K562 (cell line): Measurements from ENCODE around the gene ZNF593OS. TPM values are rescaled to one million over a fixed set of nuclear protein-coding genes. Genes with fewer than 3 reads are reported as not detected.

Experiments used
- ASH1L ChIP-seq: fragments of 450-650 bp; IDR thresholded peaks from 2 replicates; pipeline ENCODE4 v1.6.1; 2018; ENCODE audit warnings: borderline replicate concordance, mild to moderate bottlenecking, low read depth; ENCODE audit not compliant: partially characterized antibody
- C11orf30 ChIP-seq: fragments of 450-650 bp; IDR thresholded peaks from 2 replicates; pipeline ENCODE4 v1.6.1; 2016; ENCODE audit warnings: low read depth, mild to moderate bottlenecking
- ETS2 ChIP-seq: IDR thresholded peaks from 2 replicates; pipeline ENCODE4 v1.6.1; 2016; ENCODE audit warnings: borderline replicate concordance, missing genetic modification characterization, mild to moderate bottlenecking, moderate library complexity, missing compliant biosample characterization; ENCODE audit not compliant: poor library complexity, severe bottlenecking
- ETV1 ChIP-seq: fragments of 450-650 bp; conservative IDR thresholded peaks from 2 replicates; pipeline ENCODE4 v1.6.1; 2016; ENCODE audit warnings: missing genetic modification characterization, control low read depth, low read depth, missing compliant biosample characterization
- KAT8 ChIP-seq: fragments of 450-650 bp; IDR thresholded peaks from 2 replicates; pipeline ENCODE4 v1.6.1; 2016; ENCODE audit warnings: low read depth, mild to moderate bottlenecking
- KLF6 ChIP-seq: fragments of 250-450 bp; sonication (Bioruptor Pico); IDR thresholded peaks from 2 replicates; pipeline ENCODE4 v1.4.0; 2020; ENCODE audit warnings: mild to moderate bottlenecking, moderate library complexity, borderline replicate concordance
- L3MBTL2 ChIP-seq: fragments of 450-650 bp; IDR thresholded peaks from 2 replicates; pipeline ENCODE4 v1.6.1; 2016; ENCODE audit warnings: mild to moderate bottlenecking, moderate library complexity
- MIER1 ChIP-seq: fragments of 450-650 bp; IDR thresholded peaks from 2 replicates; pipeline ENCODE4 v1.6.1; 2016; ENCODE audit warnings: antibody characterized with exemption, mild to moderate bottlenecking, low read depth
- RCOR1 ChIP-seq, 2 experiments: IDR thresholded peaks; 2 replicates each; pipeline ENCODE4 v1.6.1; 2012; ENCODE audit warnings: low read depth in 2 of 2, low read length in 2 of 2, borderline replicate concordance in 1 of 2, improper control_type of control experiment in 1 of 2
- SMARCA4 ChIP-seq: fragments of 450-650 bp; IDR thresholded peaks from 2 replicates; pipeline ENCODE4 v1.6.1; 2016
- SMC3 ChIP-seq: conservative IDR thresholded peaks from 2 replicates; pipeline ENCODE4 v1.6.1; 2011; ENCODE audit warnings: low read depth, low read length, improper control_type of control experiment; ENCODE audit not compliant: insufficient read depth
- SNRNP70 ChIP-seq: fragments of 200-400 bp; formaldehyde crosslinking; optimal IDR thresholded peaks from 2 replicates; pipeline ENCODE3; 2017; ENCODE audit warnings: low read depth, low read length
- TCF7L2 ChIP-seq: fragments of 150-350 bp; IDR thresholded peaks from 2 replicates; pipeline ENCODE4 v1.6.1; 2016; ENCODE audit warnings: low read depth, mild to moderate bottlenecking, low read length, moderate library complexity
- TOE1 ChIP-seq, 2 experiments: fragments of 450-650 bp in 1 of 2; sonication (generic) in 1 of 2; formaldehyde crosslinking in 1 of 2; IDR thresholded peaks; 2 replicates each; pipeline versions ENCODE4 v1.7.1 to v1.8.0; 2016 to 2022; ENCODE audit warnings: borderline replicate concordance in 2 of 2, mild to moderate bottlenecking in 2 of 2, antibody characterized with exemption in 1 of 2, inconsistent platforms in 1 of 2, low read depth in 1 of 2, missing genetic modification reagents in 1 of 2, moderate library complexity in 1 of 2
- ZEB2 ChIP-seq: fragments of 450-650 bp; IDR thresholded peaks from 2 replicates; pipeline ENCODE4 v1.6.1; 2016
- ZKSCAN3 ChIP-seq: fragments of 250-450 bp; sonication (Bioruptor Pico); IDR thresholded peaks from 2 replicates; pipeline ENCODE4 v1.4.0; 2020
- ZNF766 ChIP-seq: fragments of 200-800 bp; sonication (Bioruptor generic); conservative IDR thresholded peaks from 2 replicates; pipeline ENCODE4 v1.6.1; 2016; ENCODE audit warnings: missing genetic modification characterization, missing compliant biosample characterization
- polyA plus RNA-seq, 8 experiments: library from polyadenylated mRNA; depleted of rRNA in 4 of 8; stranded (reverse) in 5 of 8; unstranded in 3 of 8; fragments of >200 nt; fragmentation: Nextera tagmentation in 2 of 8; fragmentation: Illumina TruSeq in 1 of 8; extraction: Ambion mirVana in 2 of 8; extraction: Trizol in 1 of 8; gene quantifications; 2 replicates each; pipeline versions ENCODE4 v1.2.1 to v1.2.3, GENCODE V29; 2011 to 2014; ENCODE audit warnings: inconsistent platforms in 1 of 8, missing spikeins in 1 of 8
- total RNA-seq, 7 experiments: library from RNA; depleted of rRNA in 6 of 7; stranded (reverse); fragments of >200 nt in 6 of 7; fragmentation: Illumina TruSeq in 2 of 7; extraction: Trizol in 2 of 7; gene quantifications; 2 replicates each; pipeline versions ENCODE4 v1.2.1 to v1.2.3, GENCODE V29; 2011 to 2021; ENCODE audit warnings: low replicate concordance in 1 of 7
- TF ChIP-seq, protein P1 (sequence below): fragments of 200-800 bp; sonication (Bioruptor generic); IDR thresholded peaks from 2 replicates; pipeline ENCODE4 v1.6.1; 2017; ENCODE audit warnings: missing genetic modification characterization, missing compliant biosample characterization
- TF ChIP-seq, protein P2 (sequence below): fragments of 250-450 bp; sonication (Bioruptor Pico); IDR thresholded peaks from 2 replicates; pipeline ENCODE4 v1.4.0; 2020
- TF ChIP-seq, protein P3 (sequence below): fragments of 450-650 bp; IDR thresholded peaks from 2 replicates; pipeline ENCODE4 v1.6.1; 2016; ENCODE audit warnings: borderline replicate concordance
- TF ChIP-seq, protein P4 (sequence below): sonication (generic); formaldehyde crosslinking; IDR thresholded peaks from 2 replicates; pipeline ENCODE4 v1.4.0; 2020; ENCODE audit warnings: mild to moderate bottlenecking, missing genetic modification reagents

Gene ZNF593OS
- total and polyA plus RNA-seq, 9 of the 15 experiments (the other 6 are each of a cell fraction or from before 2014, with no cell fraction given) = 0.24 to 0.27 TPM; not detected in 7

DNA sequence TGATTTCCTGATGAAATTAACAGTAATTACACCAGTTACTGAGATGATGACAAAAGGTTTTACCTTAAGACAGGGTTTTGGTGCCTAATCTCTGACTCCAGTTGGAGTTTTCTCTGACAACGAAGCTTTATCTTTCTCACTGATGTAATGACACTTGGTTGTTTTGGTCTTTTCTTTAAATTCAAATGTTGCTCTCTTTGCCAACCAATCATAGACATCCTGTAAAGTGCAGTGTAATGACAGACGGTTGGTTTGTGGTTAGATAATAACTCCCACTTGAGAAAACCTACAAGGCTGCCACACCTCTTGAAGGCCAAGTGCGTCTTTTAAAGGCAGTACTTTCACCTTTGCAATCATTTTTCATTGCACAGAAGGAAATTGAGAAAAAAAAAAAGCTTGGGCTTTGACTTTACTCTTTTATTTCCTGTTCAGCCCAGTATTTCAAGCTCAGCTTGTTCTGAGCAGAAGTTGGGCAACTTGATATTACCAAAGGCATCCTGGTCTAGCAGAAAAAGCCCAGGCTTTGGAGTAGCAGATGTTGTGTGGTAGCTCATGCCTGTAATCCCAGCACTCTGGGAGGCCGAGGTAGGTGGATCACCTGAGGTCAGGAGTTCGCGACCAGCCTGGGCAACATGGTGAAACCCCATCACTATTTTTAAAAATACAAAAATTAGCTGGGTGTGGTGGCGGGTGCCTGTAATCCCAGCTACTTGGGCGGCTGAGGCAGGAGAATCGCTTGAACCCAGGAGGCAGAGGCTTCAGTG lies 45.1 kb downstream of the ZNF593OS start (continued):
- TF ChIP-seq C11orf30 (peak; percentile 83), TCF7L2 (no peak), SNRNP70 (no peak), SMARCA4 (peak; percentile 98), L3MBTL2 (peak; percentile 78; the same call in 1 of the 2 replicates), ETS2 (tag) (no peak), ZEB2 (peak; percentile 97), ETV1 (peak; percentile 57; the same call in 1 of the 2 replicates), ZKSCAN3 (no peak), TOE1 (IDR thresholded peaks at IDR 0.05; ENCODE audit: borderline replicate concordance) (peak; percentile 91), TOE1 (CRISPR knock-in tag; IDR thresholded peaks at IDR 0.05; ENCODE audit: borderline replicate concordance, low read depth) (no peak), KAT8 (peak; percentile 17; the same call in 1 of the 2 replicates), MIER1 (0 out of 2 replicates have a peak, but pooled peaks have one; percentile 45), SMC3 (no peak), KLF6 (CRISPR knock-in tag) (peak; percentile 69; the same call in 1 of the 2 replicates), ASH1L (peak; percentile 88), ZNF766 (CRISPR knock-in tag) (peak; percentile 88), RCOR1 (IDR thresholded peaks at IDR 0.05; ENCODE audit: borderline replicate concordance in 1 of 2, low read depth in 2 of 2, low read length in 2 of 2) (peak; percentile 6 to 95; a peak in 2 of 4 replicates)
- TF ChIP-seq, protein P1, sequence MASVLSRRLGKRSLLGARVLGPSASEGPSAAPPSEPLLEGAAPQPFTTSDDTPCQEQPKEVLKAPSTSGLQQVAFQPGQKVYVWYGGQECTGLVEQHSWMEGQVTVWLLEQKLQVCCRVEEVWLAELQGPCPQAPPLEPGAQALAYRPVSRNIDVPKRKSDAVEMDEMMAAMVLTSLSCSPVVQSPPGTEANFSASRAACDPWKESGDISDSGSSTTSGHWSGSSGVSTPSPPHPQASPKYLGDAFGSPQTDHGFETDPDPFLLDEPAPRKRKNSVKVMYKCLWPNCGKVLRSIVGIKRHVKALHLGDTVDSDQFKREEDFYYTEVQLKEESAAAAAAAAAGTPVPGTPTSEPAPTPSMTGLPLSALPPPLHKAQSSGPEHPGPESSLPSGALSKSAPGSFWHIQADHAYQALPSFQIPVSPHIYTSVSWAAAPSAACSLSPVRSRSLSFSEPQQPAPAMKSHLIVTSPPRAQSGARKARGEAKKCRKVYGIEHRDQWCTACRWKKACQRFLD (CRISPR knock-in tag) = peak; percentile 76; the same call in 1 of the 2 replicates
- TF ChIP-seq, protein P2, sequence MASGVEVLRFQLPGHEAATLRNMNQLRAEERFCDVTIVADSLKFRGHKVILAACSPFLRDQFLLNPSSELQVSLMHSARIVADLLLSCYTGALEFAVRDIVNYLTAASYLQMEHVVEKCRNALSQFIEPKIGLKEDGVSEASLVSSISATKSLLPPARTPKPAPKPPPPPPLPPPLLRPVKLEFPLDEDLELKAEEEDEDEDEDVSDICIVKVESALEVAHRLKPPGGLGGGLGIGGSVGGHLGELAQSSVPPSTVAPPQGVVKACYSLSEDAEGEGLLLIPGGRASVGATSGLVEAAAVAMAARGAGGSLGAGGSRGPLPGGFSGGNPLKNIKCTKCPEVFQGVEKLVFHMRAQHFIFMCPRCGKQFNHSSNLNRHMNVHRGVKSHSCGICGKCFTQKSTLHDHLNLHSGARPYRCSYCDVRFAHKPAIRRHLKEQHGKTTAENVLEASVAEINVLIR (CRISPR knock-in tag) = peak; percentile 53; the same call in 1 of the 2 replicates
- TF ChIP-seq, protein P3, sequence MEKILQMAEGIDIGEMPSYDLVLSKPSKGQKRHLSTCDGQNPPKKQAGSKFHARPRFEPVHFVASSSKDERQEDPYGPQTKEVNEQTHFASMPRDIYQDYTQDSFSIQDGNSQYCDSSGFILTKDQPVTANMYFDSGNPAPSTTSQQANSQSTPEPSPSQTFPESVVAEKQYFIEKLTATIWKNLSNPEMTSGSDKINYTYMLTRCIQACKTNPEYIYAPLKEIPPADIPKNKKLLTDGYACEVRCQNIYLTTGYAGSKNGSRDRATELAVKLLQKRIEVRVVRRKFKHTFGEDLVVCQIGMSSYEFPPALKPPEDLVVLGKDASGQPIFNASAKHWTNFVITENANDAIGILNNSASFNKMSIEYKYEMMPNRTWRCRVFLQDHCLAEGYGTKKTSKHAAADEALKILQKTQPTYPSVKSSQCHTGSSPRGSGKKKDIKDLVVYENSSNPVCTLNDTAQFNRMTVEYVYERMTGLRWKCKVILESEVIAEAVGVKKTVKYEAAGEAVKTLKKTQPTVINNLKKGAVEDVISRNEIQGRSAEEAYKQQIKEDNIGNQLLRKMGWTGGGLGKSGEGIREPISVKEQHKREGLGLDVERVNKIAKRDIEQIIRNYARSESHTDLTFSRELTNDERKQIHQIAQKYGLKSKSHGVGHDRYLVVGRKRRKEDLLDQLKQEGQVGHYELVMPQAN = peak; percentile 65; the same call in 1 of the 2 replicates
- TF ChIP-seq, protein P4, sequence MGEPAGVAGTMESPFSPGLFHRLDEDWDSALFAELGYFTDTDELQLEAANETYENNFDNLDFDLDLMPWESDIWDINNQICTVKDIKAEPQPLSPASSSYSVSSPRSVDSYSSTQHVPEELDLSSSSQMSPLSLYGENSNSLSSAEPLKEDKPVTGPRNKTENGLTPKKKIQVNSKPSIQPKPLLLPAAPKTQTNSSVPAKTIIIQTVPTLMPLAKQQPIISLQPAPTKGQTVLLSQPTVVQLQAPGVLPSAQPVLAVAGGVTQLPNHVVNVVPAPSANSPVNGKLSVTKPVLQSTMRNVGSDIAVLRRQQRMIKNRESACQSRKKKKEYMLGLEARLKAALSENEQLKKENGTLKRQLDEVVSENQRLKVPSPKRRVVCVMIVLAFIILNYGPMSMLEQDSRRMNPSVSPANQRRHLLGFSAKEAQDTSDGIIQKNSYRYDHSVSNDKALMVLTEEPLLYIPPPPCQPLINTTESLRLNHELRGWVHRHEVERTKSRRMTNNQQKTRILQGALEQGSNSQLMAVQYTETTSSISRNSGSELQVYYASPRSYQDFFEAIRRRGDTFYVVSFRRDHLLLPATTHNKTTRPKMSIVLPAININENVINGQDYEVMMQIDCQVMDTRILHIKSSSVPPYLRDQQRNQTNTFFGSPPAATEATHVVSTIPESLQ = no peak
